Fibroblast of the aortic adventitia (primary cell): Measurements from ENCODE around the gene FBL. TPM values are rescaled to one million over a fixed set of nuclear protein-coding genes. Genes with fewer than 3 reads are reported as not detected.
"Not testable (repeated sequence)": the region's sequence is repeated elsewhere in the genome, so short reads cannot be mapped to it uniquely, and the experiment has no call there.

ENCODE experiments used
- DNase-seq: peaks from one replicate; pipeline ENCODE4 v3.0.0-alpha.2; 2010; ENCODE audit warnings: low read depth
- H3K4me3 ChIP-seq: 2 replicates; pipeline ENCODE4 v1.5.1; 2011; ENCODE audit warnings: low read depth, mild to moderate bottlenecking, control low read depth, low read length, moderate library complexity
- CTCF ChIP-seq: IDR thresholded peaks from 2 replicates; pipeline ENCODE4 v1.5.1; 2011; ENCODE audit warnings: mild to moderate bottlenecking, low read length, control low read depth, inconsistent platforms; ENCODE audit not compliant: insufficient read depth
- total RNA-seq: library from RNA; depleted of rRNA; stranded (reverse); fragments of >200 nt; gene quantifications from 2 replicates; pipeline ENCODE4 v1.2.3, GENCODE V29; 2012; ENCODE audit warnings: low replicate concordance

FBL gene
- total RNA-seq, 1 donor: 162 TPM

DNA sequence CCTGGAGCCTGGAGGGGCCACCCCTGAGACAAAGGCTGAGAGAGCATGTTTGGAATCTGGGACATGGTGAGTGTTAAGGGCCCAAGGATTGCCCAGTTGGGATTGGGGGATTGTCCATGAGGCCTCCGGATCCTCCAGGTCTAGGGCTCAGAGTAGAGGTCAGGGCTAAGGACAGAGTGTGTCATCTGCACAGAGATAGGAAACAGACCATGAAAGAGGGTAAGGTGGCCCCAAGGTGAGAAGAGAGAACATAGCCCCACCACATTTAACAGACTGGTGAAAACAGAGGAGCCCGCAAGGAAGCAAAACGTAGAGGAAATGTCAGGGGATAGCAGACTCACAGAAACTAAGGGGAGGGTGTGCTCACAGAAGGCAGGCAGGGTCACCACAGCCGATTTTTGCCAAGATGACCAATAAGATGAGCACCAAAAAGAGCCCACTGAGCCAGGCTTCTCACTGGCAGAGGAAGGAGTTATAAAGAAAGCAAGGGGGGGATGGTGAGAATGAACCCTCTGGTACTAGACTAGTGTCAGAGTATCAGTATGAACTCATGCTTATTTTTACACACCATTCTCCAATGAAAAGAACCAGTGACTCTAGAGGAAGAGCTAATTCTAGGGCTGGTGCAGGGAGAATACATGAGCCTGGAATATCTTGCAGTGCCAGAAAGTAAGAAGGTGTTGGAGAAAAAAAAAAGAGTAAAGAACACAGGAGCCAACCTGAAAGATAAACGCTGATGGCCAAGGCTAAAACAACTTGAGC is 29.7 kb downstream of the FBL start:
- no peak for TF ChIP-seq CTCF
- DNase-seq: no peak
- no peak overlapping the region for H3K4me3 ChIP-seq

DNA sequence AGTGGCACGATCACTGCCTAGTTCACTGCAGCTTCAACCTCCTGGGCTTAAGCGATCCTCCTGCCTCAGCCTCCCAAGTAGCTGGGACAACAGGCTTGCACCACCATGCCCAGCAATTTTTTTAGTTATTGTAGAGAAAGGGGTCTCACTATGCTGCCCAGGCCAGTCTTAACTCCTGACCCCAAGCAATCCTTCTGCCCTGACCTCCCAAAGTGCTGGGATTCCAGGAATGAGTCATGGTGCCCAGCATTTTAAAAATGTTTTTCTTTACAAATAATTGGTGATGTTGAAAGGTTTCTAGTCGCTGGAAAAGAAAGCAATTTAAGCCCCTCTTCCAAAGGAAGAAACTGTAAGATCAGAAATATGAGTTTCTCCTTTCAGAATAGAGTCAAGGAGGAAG is 31.6 kb downstream of the FBL start:
- DNase-seq: no peak
- no peak overlapping the region for H3K4me3 ChIP-seq
- TF ChIP-seq CTCF: no peak

DNA sequence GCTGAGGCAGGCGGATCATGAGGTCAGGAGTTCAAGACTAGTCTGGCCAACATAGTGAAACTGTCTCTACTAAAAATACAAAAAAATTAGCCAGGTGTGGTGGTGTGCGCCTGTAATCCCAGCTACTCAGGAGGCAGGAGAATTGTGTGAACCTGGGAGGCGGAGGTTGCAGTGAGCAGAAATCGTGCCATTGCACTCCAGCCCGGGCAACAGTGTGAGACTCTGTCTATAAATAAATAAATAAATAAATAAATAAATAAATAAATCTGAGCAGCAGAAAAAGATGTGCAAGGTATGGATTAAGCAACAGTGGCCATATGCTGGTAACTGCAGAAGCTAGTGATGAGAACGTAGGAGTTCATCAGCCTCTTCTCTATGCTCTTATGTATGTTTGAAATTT is 32.1 kb downstream of the FBL start:
- not testable (repeated sequence) for DNase-seq, H3K4me3 ChIP-seq

GRCh38 chr19:39813264-39813993 is 32.8 kb downstream of the FBL start:
- no peak for TF ChIP-seq CTCF
- no peak for DNase-seq

GRCh38 chr19:39811064-39811463 is 35.1 kb downstream of the FBL start:
- no peak for TF ChIP-seq CTCF
- no peak overlapping the region for H3K4me3 ChIP-seq
- DNase-seq: no peak

More at GRCh38 chr19:39813264-39813993, 32.8 kb downstream of the FBL start:
- no peak overlapping the region for H3K4me3 ChIP-seq

GRCh38 chr19:39810424-39810823 is 35.8 kb downstream of the FBL start:
- TF ChIP-seq CTCF: no peak
- no peak for DNase-seq
- no peak overlapping the region for H3K4me3 ChIP-seq

- DNase-seq: no peak
- TF ChIP-seq CTCF: no peak
- H3K4me3 ChIP-seq: no peak overlapping the region
Measured at GRCh38 chr19:39809368-39809767, 36.8 kb downstream of the FBL start.

- DNase-seq, H3K4me3 ChIP-seq: not testable (repeated sequence)
Measured at GRCh38 chr19:39808688-39809087, 37.5 kb downstream of the FBL start.
